IPS-NIHi7 (cell line): ENCODE results near the gene NDOR1.

Experiments
- DNase-seq: peaks from one replicate; pipeline ENCODE4 v3.0.0; 2012; ENCODE audit warnings: mixed read lengths; ENCODE audit errors: extremely low spot score

NDOR1 gene

DNA sequence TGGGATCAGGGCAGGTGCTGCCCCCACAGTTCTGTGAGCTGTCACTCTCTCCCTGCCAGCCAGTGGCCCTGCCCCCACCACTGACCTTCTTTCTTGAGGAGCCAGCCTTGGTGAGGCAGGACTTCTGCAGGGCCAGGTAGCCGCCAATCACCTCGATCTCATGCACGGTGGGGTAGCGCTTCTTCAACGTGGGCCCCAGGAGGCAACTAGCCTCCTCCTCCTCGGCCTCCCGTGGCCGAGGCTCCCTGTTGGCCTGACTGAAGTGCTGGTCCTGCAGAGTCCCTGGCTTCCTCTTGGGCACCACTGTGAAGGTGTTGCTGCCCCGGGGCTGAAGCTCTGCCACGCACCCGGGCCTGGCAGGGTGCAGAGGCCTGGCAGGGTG, 6.6 kb upstream of the NDOR1 start:
- no peak for DNase-seq

GRCh38 chr9:137199411-137200121, 5.9 kb upstream of the NDOR1 start:
- DNase-seq: no peak

DNA sequence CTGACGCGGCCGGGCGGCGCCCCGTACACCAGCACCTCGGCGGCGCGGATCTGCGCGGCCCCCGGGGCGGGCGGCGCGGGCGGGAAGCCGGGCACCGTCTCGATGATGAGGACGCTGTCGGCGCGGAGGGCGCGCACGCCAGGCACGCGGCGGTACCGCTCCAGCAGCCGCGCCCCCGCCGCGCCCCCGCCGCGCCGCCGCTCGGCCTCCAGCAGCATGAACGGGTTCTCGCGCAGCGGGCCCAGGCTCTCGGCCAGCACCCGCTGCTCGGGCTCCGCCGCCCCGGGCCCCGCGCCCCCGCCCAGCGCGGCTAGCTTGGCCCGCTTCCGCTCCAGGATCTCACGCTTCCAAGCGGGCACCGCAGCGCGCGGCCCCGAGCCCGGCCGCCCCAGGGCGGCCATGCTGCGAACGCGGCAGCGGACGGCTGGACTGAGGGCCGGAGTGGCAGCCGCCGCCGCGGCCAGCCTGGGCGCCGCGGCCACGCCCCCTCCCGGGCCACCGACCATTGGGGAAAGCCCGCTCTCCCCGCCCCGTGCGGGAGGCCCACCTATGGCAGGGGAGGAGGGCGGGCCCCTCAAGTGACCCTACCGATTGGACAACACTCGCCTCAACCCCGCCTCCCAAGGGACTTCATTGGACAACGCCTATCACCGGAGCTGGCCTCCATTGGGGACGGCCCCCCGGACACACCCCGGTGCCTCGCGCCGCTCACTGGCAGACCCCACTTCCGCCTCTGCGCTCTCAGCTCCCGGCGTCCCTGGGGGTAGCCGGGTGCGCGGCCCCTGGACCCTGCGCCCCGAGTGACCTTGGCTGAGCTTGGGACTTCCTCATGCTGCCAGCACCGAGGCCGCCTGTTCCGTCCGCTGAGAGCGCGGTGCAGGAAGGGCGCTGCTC, 4.9 kb upstream of the NDOR1 start, which contains the start of gene TPRN:
TPRN (minus strand) TSS at position 431 of the 894 bp plus-strand sequence; CDS start at position 401, 30 bp downstream.
- DNase-seq: peak; percentile 100

GRCh38 chr9:137201205-137201868, 4.2 kb upstream of the NDOR1 start:
- no peak for DNase-seq

GRCh38 chr9:137202966-137203365, 2.5 kb upstream of the NDOR1 start:
- no peak for DNase-seq

GRCh38 chr9:137204731-137205125, 772 bp upstream of the NDOR1 start:
- no peak for DNase-seq

DNA sequence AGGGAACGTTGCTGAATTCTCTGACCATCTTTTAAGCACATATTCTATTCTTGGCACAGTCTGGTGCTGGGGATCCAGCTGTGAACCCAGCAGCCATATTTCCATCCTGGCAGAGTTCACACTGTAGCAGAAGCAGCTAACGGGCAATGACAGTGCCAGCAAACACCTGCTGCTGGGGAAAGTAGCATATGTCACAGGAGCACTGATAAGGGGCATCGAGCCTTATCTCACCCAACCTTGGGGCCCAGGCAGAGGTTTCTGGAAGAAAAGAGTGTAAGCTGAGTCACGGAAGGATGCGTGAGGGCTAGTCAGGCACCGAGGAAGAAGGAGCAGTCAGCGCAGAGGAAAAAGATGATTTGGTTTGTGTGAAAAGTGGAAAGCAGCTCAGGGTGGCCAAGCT, 1.1 kb downstream of the NDOR1 start:
- DNase-seq: no peak

DNA sequence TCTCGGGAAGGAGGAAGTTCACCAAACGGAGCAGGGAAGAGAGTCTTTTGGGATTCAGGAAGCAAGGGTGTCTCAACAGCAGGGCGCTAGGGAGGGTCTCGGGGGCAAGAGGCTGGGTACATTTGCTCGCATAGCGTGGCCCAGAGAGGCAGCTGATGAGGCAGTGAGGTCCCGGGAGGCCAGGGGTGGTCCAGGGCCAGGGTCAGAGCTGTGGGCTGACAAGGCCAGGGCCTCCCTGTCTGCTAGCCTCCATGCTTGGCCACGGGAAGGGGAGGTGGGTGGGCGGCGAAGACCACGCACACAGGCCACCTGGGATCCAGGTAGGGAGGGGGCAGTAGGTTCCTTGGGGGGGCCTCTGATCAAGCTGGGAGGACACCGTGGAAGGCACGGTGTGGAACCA, 6.0 kb downstream of the NDOR1 start:
- DNase-seq: no peak

DNA sequence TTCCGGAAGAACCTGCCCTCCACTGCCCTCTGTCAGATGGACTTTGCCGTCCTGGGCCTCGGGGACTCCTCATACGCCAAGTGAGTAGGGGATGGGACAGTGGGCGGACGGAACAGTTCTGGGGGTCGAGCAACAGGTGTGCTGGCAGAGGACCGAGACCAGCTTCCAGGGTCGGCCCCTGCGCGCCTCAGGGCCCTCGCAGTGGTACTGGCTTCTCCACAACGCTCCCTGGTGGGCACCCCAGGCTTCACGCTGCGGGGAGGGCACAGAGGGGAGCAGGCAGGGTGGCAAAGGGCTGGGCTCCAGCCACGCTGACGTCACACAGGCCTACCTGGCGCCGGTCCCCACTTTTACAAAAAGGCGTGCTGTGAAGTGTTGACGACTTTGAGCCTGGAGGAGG, 7.0 kb downstream of the NDOR1 start:
- no peak for DNase-seq

DNA sequence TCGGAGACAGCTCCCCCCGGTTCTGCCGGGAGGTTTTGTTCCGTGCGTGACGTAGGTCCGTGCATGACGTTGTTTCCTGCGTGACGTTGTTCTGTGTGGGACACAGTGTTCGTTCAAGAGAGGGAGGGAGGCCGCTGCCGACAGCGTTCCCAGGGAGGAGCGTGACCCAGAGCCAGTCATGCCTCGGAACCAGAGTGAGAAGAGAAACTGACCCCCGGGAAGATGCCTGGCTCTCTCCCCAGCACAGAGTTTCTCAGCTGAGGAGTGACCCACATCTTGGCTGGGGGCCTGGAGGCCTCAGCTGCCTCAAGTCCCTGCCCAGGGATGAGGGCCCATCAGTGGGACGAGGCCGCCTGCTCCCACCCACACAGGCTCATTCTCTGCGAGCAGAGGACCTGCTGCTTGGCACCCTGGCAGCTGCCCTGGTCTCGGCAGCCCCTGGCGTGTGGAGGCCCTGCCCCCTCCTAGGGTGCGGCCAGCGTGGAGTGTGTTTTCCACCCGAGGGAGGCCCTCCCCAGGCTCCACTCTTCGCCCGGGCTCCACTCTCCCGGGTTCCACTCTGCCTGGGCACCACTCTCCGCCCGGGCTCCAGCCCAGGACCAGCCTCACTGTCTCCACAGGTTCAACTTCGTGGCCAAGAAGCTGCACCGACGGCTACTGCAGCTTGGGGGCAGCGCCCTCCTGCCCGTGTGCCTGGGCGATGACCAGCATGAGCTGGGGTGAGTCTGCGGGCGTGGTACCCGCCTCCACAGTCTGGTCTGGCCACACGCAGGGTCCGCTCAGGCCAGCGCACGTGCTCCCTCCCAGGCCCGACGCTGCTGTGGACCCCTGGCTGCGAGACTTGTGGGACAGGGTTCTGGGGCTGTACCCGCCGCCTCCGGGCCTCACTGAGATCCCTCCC, 7.9 kb downstream of the NDOR1 start:
- DNase-seq: no peak

- DNase-seq: no peak
Measured at GRCh38 chr9:137214620-137215019, 9.1 kb downstream of the NDOR1 start.

DNA sequence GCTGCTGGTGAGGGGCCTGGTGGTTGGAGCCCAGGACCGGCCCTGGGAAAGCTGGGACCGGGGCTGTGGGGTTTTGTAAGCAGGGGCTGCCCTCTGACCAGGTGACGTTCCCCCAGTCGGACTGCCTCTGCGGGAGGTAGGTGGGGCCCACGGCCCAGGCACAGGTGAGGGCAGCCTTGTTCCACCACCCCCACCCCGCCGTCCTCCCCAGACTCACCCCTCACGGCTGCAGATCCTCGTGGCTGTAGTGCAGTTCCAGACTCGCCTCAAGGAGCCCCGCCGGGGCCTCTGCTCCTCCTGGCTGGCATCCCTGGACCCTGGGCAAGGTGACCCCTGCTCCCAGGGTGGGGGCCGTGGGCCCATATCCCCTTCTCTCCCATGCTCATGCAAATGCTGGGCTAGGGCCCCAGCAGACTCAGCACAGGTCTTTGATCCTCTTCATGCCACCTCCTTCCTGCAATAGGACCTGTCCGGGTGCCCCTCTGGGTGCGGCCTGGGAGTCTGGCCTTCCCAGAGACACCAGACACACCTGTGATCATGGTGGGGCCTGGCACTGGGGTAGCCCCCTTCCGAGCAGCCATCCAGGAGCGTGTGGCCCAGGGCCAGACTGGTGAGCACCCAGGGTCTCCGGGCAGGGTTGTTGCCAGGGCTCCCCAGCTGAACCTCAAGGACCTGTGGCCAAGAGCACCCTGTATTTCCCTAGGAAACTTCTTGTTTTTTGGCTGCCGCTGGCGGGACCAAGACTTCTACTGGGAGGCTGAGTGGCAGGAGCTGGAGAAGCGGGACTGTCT, 9.9 kb downstream of the NDOR1 start:
- DNase-seq: no peak

DNA sequence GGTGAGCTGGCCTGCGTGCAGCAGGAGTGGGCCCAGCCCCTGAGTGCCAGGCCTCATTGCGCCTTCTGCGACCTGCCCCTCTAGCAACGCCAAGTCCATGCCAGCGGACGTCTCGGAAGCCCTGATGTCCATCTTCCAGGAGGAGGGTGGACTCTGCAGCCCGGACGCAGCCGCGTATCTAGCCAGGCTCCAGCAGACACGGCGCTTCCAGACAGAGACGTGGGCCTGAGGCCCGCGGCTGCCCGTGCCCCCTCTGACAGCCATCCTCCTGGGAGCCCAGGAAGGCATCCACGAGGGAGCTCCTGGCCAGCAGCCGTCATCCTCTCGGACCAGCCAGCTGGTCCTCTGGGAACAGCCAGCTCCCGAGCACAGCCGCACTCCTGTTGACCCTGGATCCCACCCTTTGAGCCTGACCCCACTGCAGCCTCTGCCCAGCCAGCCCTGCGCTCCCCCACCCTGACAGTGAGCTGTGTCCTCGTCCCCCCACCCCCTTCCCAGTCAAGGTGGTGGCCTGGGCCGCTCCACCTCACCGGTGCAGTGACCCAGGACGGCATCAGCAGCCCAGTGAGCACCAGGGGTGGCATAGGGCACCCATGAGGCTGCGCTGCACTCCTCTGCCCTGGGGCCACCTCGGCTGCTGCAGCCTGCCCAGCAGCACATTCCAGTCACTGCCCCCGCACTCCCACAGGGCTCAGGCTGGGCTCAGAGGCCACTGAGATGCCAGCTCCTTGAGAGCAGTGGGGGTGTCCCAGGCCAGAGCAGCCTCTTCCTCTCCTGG, 10.9 kb downstream of the NDOR1 start:
- DNase-seq: no peak

DNA sequence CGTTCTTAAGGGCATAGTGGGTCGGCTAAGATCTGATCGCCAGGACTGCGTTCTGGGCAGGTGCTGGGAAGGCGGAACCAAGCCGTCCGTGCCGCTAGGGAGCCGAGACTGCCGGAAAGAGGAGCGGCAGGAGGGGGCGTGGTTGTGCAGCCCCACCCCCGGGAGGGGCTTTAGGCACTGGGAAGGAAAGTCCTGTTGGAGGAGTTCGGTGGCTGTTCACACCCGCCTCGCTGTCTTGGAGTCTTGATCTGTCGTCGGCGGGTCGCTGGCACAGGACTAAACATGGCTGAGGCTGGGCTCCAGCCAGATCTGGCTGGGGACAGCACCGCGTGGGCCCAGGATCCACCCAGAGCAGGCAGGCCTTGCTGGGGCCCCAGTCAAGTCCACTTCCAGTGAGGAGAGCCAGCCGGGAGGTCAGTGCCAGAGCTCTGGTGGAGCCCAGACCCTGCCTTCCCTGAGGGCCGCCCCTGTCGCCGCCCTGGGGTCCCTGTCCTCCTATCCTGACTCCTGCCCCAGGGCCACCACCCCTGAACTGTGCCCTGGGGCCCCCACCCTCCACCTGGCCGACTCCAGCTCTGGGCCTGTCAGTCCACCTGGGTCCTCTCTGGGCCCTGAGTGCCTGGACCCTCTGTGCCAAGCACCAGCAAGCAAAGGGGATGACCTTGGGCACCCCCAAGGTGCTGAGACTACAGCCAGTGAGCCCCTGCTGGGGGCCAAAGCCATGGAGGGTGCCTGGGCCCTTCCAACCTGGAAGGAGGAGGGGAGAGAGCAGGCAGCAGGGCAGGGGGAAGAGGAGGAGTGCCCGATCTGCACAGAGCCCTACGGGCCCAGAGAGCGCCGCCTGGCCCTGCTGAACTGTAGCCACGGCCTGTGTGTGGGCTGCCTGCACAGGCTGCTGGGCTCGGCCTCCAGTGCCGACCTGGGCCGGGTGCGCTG, 12.0 kb downstream of the NDOR1 start:
- DNase-seq: peak; percentile 88

- no peak for DNase-seq
Measured at GRCh38 chr9:137218212-137218753, 12.8 kb downstream of the NDOR1 start.

DNA sequence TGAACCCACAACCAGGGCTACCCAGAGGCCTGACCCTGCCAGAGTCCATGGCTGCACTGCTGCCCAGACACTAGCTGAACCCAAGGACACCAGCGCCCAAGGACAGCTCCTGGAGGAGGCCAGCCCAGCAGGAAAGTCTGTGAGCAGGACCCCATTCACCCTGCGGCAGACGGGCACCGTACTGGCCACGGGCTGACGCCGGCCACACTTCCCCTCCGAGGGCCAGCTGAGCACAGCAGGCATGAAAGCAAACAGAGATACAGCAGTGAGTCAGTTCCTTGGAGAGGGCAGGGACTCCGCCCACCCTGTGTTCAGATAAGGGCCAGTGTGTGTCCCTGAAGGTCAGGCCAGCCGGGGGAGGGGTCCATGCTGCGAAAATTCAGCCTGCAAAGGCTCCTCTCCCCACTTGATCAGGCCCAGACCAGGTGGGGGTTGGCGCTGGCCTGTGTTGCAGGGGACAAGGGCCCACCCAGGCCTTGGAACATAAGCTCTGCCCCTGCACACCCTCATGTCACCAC, 13.3 kb downstream of the NDOR1 start:
- DNase-seq: peak; percentile 41

DNA sequence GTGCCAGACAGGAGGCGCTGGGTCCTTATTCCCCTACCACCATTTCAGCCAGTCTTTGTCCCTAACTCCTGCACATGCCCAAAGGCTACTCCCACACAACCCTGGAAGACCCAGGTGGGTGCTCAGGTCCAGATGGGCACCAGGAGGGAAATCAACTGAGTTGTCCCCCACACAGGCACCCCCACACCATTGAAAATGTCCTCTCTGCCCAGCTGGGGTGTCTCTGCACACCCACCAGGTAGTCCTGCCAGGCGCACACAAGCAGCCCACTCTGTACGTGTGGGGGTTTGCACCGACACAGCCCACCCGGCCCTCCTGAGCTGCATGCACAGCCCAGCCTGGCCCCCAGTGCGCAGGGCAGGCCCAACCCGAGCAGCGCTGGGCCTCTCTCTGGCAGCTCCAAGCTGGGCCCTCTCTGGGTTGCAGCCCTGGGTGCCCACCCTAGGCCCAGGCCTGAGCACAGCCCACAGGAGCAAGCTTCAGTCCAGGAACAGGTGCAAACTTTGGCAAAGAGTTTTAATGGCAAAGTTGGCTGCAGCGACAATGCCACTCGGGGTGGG, 14.3 kb downstream of the NDOR1 start:
- no peak for DNase-seq
